WERI-Rb-1 (cell line): ENCODE measurements around the gene NCF4.

Source experiments
- DNase-seq: peaks from one replicate; pipeline ENCODE4 v3.0.0-alpha.2; 2020
- H3K27ac ChIP-seq: fragments of 250-450 bp; sonication (Bioruptor Pico); 2 replicates; pipeline ENCODE4 v1.5.1; 2020; ENCODE audit warnings: mild to moderate bottlenecking, moderate library complexity
- H3K27me3 ChIP-seq: fragments of 250-450 bp; sonication (Bioruptor Pico); 2 replicates; pipeline ENCODE4 v1.5.1; 2021; ENCODE audit warnings: mild to moderate bottlenecking, low read depth, moderate library complexity; ENCODE audit not compliant: insufficient read depth, severe bottlenecking
- H3K36me3 ChIP-seq: fragments of 250-450 bp; sonication (Bioruptor Pico); 2 replicates; pipeline ENCODE4 v1.5.1; 2020; ENCODE audit warnings: mild to moderate bottlenecking, moderate library complexity
- H3K4me3 ChIP-seq: 2 replicates; pipeline ENCODE4 v1.5.1; 2011; ENCODE audit warnings: low read depth, mild to moderate bottlenecking, control low read depth, low read length
- H3K9me3 ChIP-seq: fragments of 250-450 bp; sonication (Bioruptor Pico); 2 replicates; pipeline ENCODE4 v1.5.1; 2021; ENCODE audit warnings: mild to moderate bottlenecking, moderate library complexity; ENCODE audit not compliant: severe bottlenecking
- CTCF ChIP-seq: IDR thresholded peaks from 2 replicates; pipeline ENCODE4 v1.5.1; 2011; ENCODE audit warnings: low read depth, mild to moderate bottlenecking, control low read depth, inconsistent platforms, low read length

NCF4 gene

GRCh38 chr22:36860821-36861659 is at the start of gene NCF4:
NCF4 (plus strand) TSS chr22:36861006; CDS start chr22:36861172, 166 bp downstream.
- no peak for DNase-seq
- Histone ChIP-seq H3K36me3 (no peaks in the 10 kb centered on the region), H3K27me3 (peaks cover 33% of the 10 kb centered on the region), H3K4me3 (no peak within 1 kb of the TSS), H3K9me3 (no peaks in the 10 kb centered on the region), H3K27ac (no peak within 1 kb of the TSS)
- no peak for TF ChIP-seq CTCF

- no peak for TF ChIP-seq CTCF
- Histone ChIP-seq H3K27me3 (peaks cover 77% of the 10 kb centered on the region), H3K36me3 (no peaks in the 10 kb centered on the region), H3K27ac (no peak overlapping the region), H3K4me3 (no peak overlapping the region), H3K9me3 (no peaks in the 10 kb centered on the region)
- DNase-seq, result no peak
Observed at GRCh38 chr22:36811094-36811800, 49.6 kb upstream of the NCF4 start.

GRCh38 chr22:36814801-36815200 is 46.0 kb upstream of the NCF4 start:
- peaks cover 89% of the 10 kb centered on the region for H3K27me3 ChIP-seq
- H3K9me3 ChIP-seq, result no peaks in the 10 kb centered on the region
- H3K36me3 ChIP-seq, result no peaks in the 10 kb centered on the region
- no peak for DNase-seq
- no peak overlapping the region for H3K4me3 ChIP-seq
- H3K27ac ChIP-seq, result no peak overlapping the region
- TF ChIP-seq CTCF, result no peak

GRCh38 chr22:36815558-36816338 is 45.1 kb upstream of the NCF4 start:
- H3K9me3 ChIP-seq, result no peaks in the 10 kb centered on the region
- H3K27me3 ChIP-seq, result peaks cover 92% of the 10 kb centered on the region
- H3K27ac ChIP-seq, result no peak overlapping the region
- DNase-seq, result no peak
- H3K36me3 ChIP-seq, result no peaks in the 10 kb centered on the region
- no peak overlapping the region for H3K4me3 ChIP-seq
- no peak for TF ChIP-seq CTCF

GRCh38 chr22:36816339-36816635 is 44.5 kb upstream of the NCF4 start:
- Histone ChIP-seq H3K4me3 (no peak overlapping the region), H3K36me3 (no peaks in the 10 kb centered on the region), H3K9me3 (no peaks in the 10 kb centered on the region), H3K27ac (no peak overlapping the region), H3K27me3 (peaks cover 93% of the 10 kb centered on the region)
- no peak for DNase-seq
- no peak for TF ChIP-seq CTCF
